ENCODE measurements around the gene GRAMD4.

DNA sequence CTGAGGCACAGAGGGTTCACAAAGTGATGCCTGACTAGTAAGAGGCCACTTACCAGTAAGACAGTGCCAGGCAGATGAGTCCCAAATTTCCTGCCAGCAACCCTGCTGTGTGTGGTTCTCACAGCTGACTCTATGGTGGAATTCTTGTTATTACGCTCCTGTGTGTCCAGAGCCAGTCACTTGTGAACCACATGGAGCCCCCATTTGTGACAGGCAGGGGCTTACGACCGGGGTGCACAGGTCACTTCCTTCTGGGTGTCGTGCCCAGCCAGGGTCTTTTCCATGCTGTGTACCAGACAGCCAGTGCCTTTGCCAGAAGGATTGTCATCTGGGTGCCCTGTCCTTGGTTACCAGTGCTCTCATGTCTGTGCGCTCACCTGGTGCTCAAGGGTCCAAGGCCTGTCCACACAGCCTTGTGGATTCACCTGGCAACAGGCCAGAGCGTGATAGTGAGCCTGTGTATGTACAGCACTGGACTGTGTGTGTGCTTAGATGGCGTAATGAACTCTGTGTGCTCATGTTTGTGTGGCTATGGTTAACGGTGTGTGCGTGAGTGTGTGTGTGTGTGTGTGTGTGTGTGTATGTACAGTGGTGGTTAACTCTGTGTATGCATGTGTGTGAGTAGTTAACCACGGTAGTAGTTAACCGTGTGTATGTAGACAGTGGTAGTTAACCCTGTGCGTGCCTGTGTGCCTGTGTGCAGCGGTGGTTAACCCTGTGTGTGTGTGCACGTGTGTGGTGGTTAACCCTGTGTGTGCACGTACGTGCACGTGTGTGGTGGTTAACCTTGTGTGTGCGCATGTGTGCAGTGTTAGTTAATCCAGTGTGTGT, 18.6 kb downstream of the GRAMD4 start:
- TF ChIP-seq, protein P1, sequence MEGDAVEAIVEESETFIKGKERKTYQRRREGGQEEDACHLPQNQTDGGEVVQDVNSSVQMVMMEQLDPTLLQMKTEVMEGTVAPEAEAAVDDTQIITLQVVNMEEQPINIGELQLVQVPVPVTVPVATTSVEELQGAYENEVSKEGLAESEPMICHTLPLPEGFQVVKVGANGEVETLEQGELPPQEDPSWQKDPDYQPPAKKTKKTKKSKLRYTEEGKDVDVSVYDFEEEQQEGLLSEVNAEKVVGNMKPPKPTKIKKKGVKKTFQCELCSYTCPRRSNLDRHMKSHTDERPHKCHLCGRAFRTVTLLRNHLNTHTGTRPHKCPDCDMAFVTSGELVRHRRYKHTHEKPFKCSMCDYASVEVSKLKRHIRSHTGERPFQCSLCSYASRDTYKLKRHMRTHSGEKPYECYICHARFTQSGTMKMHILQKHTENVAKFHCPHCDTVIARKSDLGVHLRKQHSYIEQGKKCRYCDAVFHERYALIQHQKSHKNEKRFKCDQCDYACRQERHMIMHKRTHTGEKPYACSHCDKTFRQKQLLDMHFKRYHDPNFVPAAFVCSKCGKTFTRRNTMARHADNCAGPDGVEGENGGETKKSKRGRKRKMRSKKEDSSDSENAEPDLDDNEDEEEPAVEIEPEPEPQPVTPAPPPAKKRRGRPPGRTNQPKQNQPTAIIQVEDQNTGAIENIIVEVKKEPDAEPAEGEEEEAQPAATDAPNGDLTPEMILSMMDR (conservative IDR thresholded peaks at IDR 0.05; ENCODE audit: low read depth, low read length) = no peak
- TF ChIP-seq EZH2 (IDR thresholded peaks at IDR 0.05; ENCODE audit: borderline replicate concordance, low read depth, low read length, poor library complexity, severe bottlenecking) = no peak
